GM12878 (cell line): Measurements from ENCODE around the gene RMI2.
"Not testable (repeated sequence)": the region's sequence is repeated elsewhere in the genome, so short reads cannot be mapped to it uniquely, and the experiment has no call there.

Experiments
- ATF3 ChIP-seq: IDR thresholded peaks from 2 replicates; pipeline ENCODE4 v1.6.1; 2011; ENCODE audit warnings: low read depth, mild to moderate bottlenecking, low read length, moderate library complexity, borderline replicate concordance; ENCODE audit errors: extremely low read depth
- CREM ChIP-seq: IDR thresholded peaks from 2 replicates; pipeline ENCODE4 v1.6.1; 2014; ENCODE audit warnings: antibody characterized with exemption, low read depth
- GABPA ChIP-seq: IDR thresholded peaks from 2 replicates; pipeline ENCODE4 v1.6.1; 2014; ENCODE audit warnings: antibody characterized with exemption, low read depth, mild to moderate bottlenecking, inconsistent platforms
- PML ChIP-seq: IDR thresholded peaks from 2 replicates; pipeline ENCODE4 v1.6.1; 2012; ENCODE audit warnings: low read length, inconsistent platforms
- TF ChIP-seq, protein P1 (sequence below), 3 experiments: IDR thresholded peaks in 2 of 3; conservative IDR thresholded peaks in 1 of 3; 2 replicates each; pipeline ENCODE4 v1.5.1; 2011; ENCODE audit warnings: low read depth in 3 of 3, low read length in 3 of 3, mild to moderate bottlenecking in 3 of 3, control low read depth in 2 of 3, moderate library complexity in 2 of 3, inconsistent platforms in 1 of 3, mixed read lengths in 1 of 3; ENCODE audit not compliant: control insufficient read depth in 2 of 3, insufficient read depth in 1 of 3; ENCODE audit errors: extremely low read depth in 1 of 3

GRCh38 chr16:11370932-11371279 lies 25.6 kb downstream of the RMI2 start:
- not testable (repeated sequence) for TF ChIP-seq ATF3, CREM, GABPA, PML
- TF ChIP-seq, protein P1, sequence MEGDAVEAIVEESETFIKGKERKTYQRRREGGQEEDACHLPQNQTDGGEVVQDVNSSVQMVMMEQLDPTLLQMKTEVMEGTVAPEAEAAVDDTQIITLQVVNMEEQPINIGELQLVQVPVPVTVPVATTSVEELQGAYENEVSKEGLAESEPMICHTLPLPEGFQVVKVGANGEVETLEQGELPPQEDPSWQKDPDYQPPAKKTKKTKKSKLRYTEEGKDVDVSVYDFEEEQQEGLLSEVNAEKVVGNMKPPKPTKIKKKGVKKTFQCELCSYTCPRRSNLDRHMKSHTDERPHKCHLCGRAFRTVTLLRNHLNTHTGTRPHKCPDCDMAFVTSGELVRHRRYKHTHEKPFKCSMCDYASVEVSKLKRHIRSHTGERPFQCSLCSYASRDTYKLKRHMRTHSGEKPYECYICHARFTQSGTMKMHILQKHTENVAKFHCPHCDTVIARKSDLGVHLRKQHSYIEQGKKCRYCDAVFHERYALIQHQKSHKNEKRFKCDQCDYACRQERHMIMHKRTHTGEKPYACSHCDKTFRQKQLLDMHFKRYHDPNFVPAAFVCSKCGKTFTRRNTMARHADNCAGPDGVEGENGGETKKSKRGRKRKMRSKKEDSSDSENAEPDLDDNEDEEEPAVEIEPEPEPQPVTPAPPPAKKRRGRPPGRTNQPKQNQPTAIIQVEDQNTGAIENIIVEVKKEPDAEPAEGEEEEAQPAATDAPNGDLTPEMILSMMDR (IDR thresholded peaks at IDR 0.05 in 2 of 3, conservative IDR thresholded peaks at IDR 0.05 in 1 of 3; ENCODE audit: control insufficient read depth in 2 of 3, extremely low read depth in 1 of 3, insufficient read depth in 1 of 3, low read depth in 3 of 3, low read length in 3 of 3) = not testable (repeated sequence)
